CD14-positive monocyte (primary cell): ENCODE data around the gene DNAJC1. TPM values are rescaled to one million over a fixed set of nuclear protein-coding genes. Genes with fewer than 3 reads are reported as not detected.

Experiments used
- DNase-seq, 3 donors: peaks; one replicate each; pipeline ENCODE4 v3.0.0-alpha.2; 2011 to 2022
- H2AFZ ChIP-seq: 2 replicates; pipeline ENCODE4 v1.6.0; 2012; ENCODE audit warnings: mild to moderate bottlenecking, low read depth, low read length, inconsistent platforms; ENCODE audit not compliant: insufficient read depth, poor library complexity, severe bottlenecking
- H3K27ac ChIP-seq, 2 donors: 1 replicate in 1 of 2; 2 replicates in 1 of 2; pipeline ENCODE4 v1.5.1; 2012 to 2013; ENCODE audit warnings: low read length in 2 of 2, control low read depth in 1 of 2, inconsistent platforms in 1 of 2, low read depth in 1 of 2, mild to moderate bottlenecking in 1 of 2
- H3K27me3 ChIP-seq, 2 donors: one replicate each; pipeline versions ENCODE4 v1.6.0 to v1.6.1; 2011 to 2013; ENCODE audit warnings: low read length in 2 of 2; ENCODE audit not compliant: control insufficient read depth in 2 of 2, insufficient read depth in 2 of 2
- H3K36me3 ChIP-seq, 2 donors: replicated peaks in 1 of 2; 1 replicate in 1 of 2; 2 replicates in 1 of 2; pipeline versions ENCODE4 v1.5.1 to v1.6.1; 2012 to 2013; ENCODE audit warnings: low read length in 2 of 2, control low read depth in 1 of 2, inconsistent platforms in 1 of 2, mild to moderate bottlenecking in 1 of 2; ENCODE audit not compliant: insufficient read depth in 2 of 2, control insufficient read depth in 1 of 2
- H3K4me1 ChIP-seq, 2 donors: 1 replicate in 1 of 2; 2 replicates in 1 of 2; pipeline versions ENCODE4 v1.5.1 to v1.6.1; 2012 to 2013; ENCODE audit warnings: low read length in 2 of 2, control low read depth in 1 of 2, inconsistent platforms in 1 of 2, mild to moderate bottlenecking in 1 of 2, moderate library complexity in 1 of 2; ENCODE audit not compliant: insufficient read depth in 2 of 2, control insufficient read depth in 1 of 2
- H3K4me2 ChIP-seq: replicated peaks from 2 replicates; pipeline ENCODE3; 2012; ENCODE audit warnings: low read length, moderate library complexity, mild to moderate bottlenecking; ENCODE audit not compliant: poor library complexity, severe bottlenecking; ENCODE audit errors: extremely low read depth
- H3K4me3 ChIP-seq, 3 experiments: fragments of 200-600 bp in 1 of 3; sonication (generic) in 1 of 3; replicated peaks in 1 of 3; 1 replicate in 2 of 3; 2 replicates in 1 of 3; pipeline ENCODE4 v1.5.1; 2011 to 2013; ENCODE audit warnings: low read length in 3 of 3, mild to moderate bottlenecking in 3 of 3, control low read depth in 2 of 3, low read depth in 2 of 3, inconsistent platforms in 1 of 3, moderate library complexity in 1 of 3
- H3K79me2 ChIP-seq: 2 replicates; pipeline ENCODE4 v1.6.0; 2012; ENCODE audit warnings: mild to moderate bottlenecking, control low read depth, inconsistent platforms, low read length, moderate library complexity; ENCODE audit not compliant: insufficient read depth
- H3K9ac ChIP-seq: 2 replicates; pipeline ENCODE4 v1.6.0; 2017; ENCODE audit warnings: low read length, mild to moderate bottlenecking; ENCODE audit not compliant: insufficient read depth, poor library complexity, severe bottlenecking
- H3K9me3 ChIP-seq, 2 donors: replicated peaks in 1 of 2; 1 replicate in 1 of 2; 2 replicates in 1 of 2; pipeline versions ENCODE4 v1.5.1 to v1.6.1; 2012 to 2013; ENCODE audit warnings: low read length in 2 of 2, control low read depth in 1 of 2; ENCODE audit not compliant: control insufficient read depth in 1 of 2, insufficient read depth in 1 of 2
- H4K20me1 ChIP-seq: 2 replicates; pipeline ENCODE4 v1.6.0; 2012; ENCODE audit warnings: mild to moderate bottlenecking, low read length, control low read depth, moderate library complexity; ENCODE audit not compliant: insufficient read depth
- H3K27ac Mint-ChIP-seq, 7 donors: one replicate each; pipeline ENCODE4 v1.8.0; 2020; ENCODE audit warnings: mild to moderate bottlenecking in 7 of 7, mixed read lengths in 7 of 7, moderate library complexity in 6 of 7, inconsistent platforms in 2 of 7
- H3K27me3 Mint-ChIP-seq, 3 donors: one replicate each; pipeline ENCODE4 v1.8.0; 2021 to 2022; ENCODE audit warnings: low read depth in 3 of 3, mild to moderate bottlenecking in 3 of 3, mixed read lengths in 3 of 3, moderate library complexity in 3 of 3, inconsistent platforms in 1 of 3
- H3K36me3 Mint-ChIP-seq, 2 donors: one replicate each; pipeline ENCODE4 v1.8.0; 2020; ENCODE audit warnings: mixed read lengths in 2 of 2, inconsistent platforms in 1 of 2, mild to moderate bottlenecking in 1 of 2
- H3K4me1 Mint-ChIP-seq: one replicate; pipeline ENCODE4 v1.8.0; 2020; ENCODE audit warnings: mild to moderate bottlenecking, mixed read lengths
- H3K4me3 Mint-ChIP-seq, 2 donors: one replicate each; pipeline ENCODE4 v1.8.0; 2020; ENCODE audit warnings: mild to moderate bottlenecking in 2 of 2, mixed read lengths in 2 of 2, moderate library complexity in 1 of 2
- H3K9me3 Mint-ChIP-seq, 7 donors: one replicate each; pipeline ENCODE4 v1.8.0; 2020 to 2022; ENCODE audit warnings: mixed read lengths in 7 of 7, mild to moderate bottlenecking in 6 of 7, moderate library complexity in 6 of 7, inconsistent platforms in 2 of 7
- CTCF ChIP-seq: fragments of 200-600 bp; IDR thresholded peaks from one replicate; pipeline ENCODE4 v1.8.0; 2022; ENCODE audit warnings: antibody characterized with exemption, mild to moderate bottlenecking
- WGBS: methylation state at CpG from one replicate; pipeline ENCODE4 v1.1.5; 2013; ENCODE audit warnings: missing lambda C conversion rate; ENCODE audit not compliant: insufficient coverage; 5-methylcytosine and 5-hydroxymethylcytosine counted together
- intact Hi-C, 2 donors: fragments of 100-400 bp; cut with micrococcal nuclease; formaldehyde crosslinking; loops; one replicate each; pipeline versions ENCODE4 v1.15.0 to v1.15.1; 2023
- polyA plus RNA-seq, 3 donors: library from polyadenylated mRNA; depleted of rRNA in 1 of 3; unstranded in 2 of 3; stranded (reverse) in 1 of 3; fragments of 300-500 nt in 2 of 3; fragments of >200 nt in 1 of 3; fragmentation: Illumina TruSeq in 2 of 3; gene quantifications; 1 replicate in 2 of 3; 2 replicates in 1 of 3; pipeline ENCODE4 v1.2.3, GENCODE V29; 2012 to 2021

Gene DNAJC1
- polyA plus RNA-seq, 3 donors, result 11.4 to 12.9 (median 12.5) TPM

- intact Hi-C loops, result no loop called here
- no peaks in the 10 kb centered on the region for H3K9me3 Mint-ChIP-seq
- Histone ChIP-seq H2AFZ (no peak overlapping the region), H3K27me3 (no peaks in the 10 kb centered on the region), H3K4me2 (no peak overlapping the region), H3K9ac (no peak overlapping the region), H4K20me1 (no peaks in the 10 kb centered on the region), H3K79me2 (no peaks in the 10 kb centered on the region), H3K9me3 (no peaks in the 10 kb centered on the region), H3K4me1 (no peaks in the 10 kb centered on the region), H3K27ac (no peak overlapping the region), H3K36me3 (no peaks in the 10 kb centered on the region), H3K4me3 (no peak overlapping the region)
- no peak overlapping the region for H3K4me3 Mint-ChIP-seq
- H3K27ac Mint-ChIP-seq, result no peak overlapping the region
- H3K4me1 Mint-ChIP-seq, result no peaks in the 10 kb centered on the region
- TF ChIP-seq CTCF, result no peak
- DNase-seq, result no peak
- peaks cover 0 to 2% (median 0%) of the 10 kb centered on the region in 3 donors for H3K27me3 Mint-ChIP-seq
- peaks cover 0 to 3% of the 10 kb centered on the region in 2 donors for H3K36me3 Mint-ChIP-seq
Observed at GRCh38 chr10:21926358-21926925, 77.1 kb downstream of the DNAJC1 start.

GRCh38 chr10:21925851-21926250 is 77.7 kb downstream of the DNAJC1 start:
- H3K4me3 Mint-ChIP-seq, result no peak overlapping the region
- WGBS, result 98% methylated on average over 6 of the region's 6 CpGs
- H3K36me3 Mint-ChIP-seq, result peaks cover 0 to 3% of the 10 kb centered on the region in 2 donors
- Histone ChIP-seq H3K27me3 (no peaks in the 10 kb centered on the region), H2AFZ (no peak overlapping the region), H4K20me1 (no peaks in the 10 kb centered on the region), H3K4me2 (no peak overlapping the region), H3K79me2 (no peaks in the 10 kb centered on the region), H3K4me1 (no peaks in the 10 kb centered on the region), H3K27ac (no peak overlapping the region), H3K9me3 (no peaks in the 10 kb centered on the region), H3K4me3 (no peak overlapping the region), H3K9ac (no peak overlapping the region), H3K36me3 (no peaks in the 10 kb centered on the region)
- no peak for DNase-seq
- no peaks in the 10 kb centered on the region for H3K9me3 Mint-ChIP-seq
- intact Hi-C loops, result no loop called here
- no peak overlapping the region for H3K27ac Mint-ChIP-seq
- H3K27me3 Mint-ChIP-seq, result peaks cover 0 to 2% (median 0%) of the 10 kb centered on the region in 3 donors
- no peak for TF ChIP-seq CTCF
- H3K4me1 Mint-ChIP-seq, result no peaks in the 10 kb centered on the region
